ENCODE measurements around the gene LGI2.

Gene LGI2

GRCh38 chr4:24965627-24966026 lies 65.1 kb downstream of the LGI2 start:
- no peak for DNase-seq (ENCODE audit: low read depth)

- DNase-seq (ENCODE audit: low read depth) = no peak
Measured at GRCh38 chr4:24963277-24963676, 67.5 kb downstream of the LGI2 start.

- DNase-seq (ENCODE audit: low read depth) = no peak
Measured at GRCh38 chr4:24957886-24958285, 72.9 kb downstream of the LGI2 start.

GRCh38 chr4:24956763-24957162 lies 74.0 kb downstream of the LGI2 start:
- no peak for DNase-seq (ENCODE audit: low read depth)

- DNase-seq (ENCODE audit: low read depth) = no peak
Measured at GRCh38 chr4:24956091-24956490, 74.7 kb downstream of the LGI2 start.

- no peak for DNase-seq (ENCODE audit: low read depth)
Measured at GRCh38 chr4:24952667-24953066, 78.1 kb downstream of the LGI2 start.

GRCh38 chr4:24949970-24950369 lies 80.8 kb downstream of the LGI2 start:
- no peak for DNase-seq (ENCODE audit: low read depth)

Measured in stromal cell of bone marrow (primary cell).